Eye (tissue), 1 donor: ENCODE data around the gene LMAN1L.

Source experiments
- DNase-seq: peaks from one replicate; pipeline ENCODE4 v3.0.0-alpha.2; 2015

The LMAN1L gene

DNA sequence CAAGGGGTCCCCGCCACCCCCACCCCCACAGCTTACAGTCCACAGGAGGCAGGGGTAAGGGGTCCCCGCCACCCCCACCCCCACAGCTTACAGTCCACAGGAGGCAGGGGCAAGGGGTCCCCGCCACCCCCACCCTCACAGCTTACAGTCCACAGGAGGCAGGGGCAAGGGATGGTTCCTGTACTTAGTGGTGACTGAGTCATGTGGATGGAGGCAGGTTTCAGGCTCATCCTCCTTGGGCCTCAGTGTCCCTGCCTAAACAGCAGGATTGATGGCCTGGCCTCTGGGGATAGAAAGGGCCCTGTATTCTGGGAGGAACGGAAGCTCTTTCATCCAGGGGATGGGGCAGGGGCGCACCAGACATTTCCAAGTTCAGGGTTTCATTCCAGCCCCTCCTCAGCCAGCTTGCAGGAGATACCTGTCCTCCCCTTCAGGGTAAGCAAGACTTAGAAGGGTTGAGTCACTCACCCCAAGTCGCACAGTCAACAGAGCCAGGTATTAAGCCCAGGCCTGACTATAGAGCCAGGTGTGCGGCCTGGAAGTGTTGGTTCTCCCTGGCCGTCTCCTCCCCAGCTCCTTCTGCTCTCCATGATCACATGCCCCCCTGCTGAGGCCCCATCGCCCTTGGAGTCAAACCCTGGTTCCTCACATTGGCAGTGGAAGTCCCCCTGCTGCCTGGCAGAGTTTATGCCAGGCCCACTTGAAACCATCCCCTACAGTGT is 18.2 kb upstream of the LMAN1L start:
- DNase-seq, result no peak

DNA sequence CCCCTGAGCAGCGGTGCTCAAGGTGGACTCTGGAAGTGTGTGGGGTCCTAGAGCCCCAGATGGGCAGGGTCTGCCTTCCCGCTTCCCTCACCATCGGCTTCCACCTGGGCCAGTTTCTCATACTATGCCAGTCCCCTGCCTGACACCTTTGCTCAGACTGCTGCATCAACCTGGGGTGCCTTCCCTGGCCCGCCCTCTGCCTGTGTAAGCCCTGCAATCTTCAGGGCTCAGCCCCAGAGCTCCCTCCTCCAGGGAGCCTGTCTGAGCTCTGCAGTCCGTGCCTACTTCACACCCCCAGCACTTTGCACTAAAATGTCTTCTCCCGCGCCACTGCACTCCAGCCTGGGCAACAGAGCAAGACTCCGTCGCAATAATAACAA is 17.7 kb upstream of the LMAN1L start:
- DNase-seq, result no peak

GRCh38 chr15:74795966-74796625 is 16.5 kb upstream of the LMAN1L start:
- DNase-seq, result no peak

- DNase-seq, result no peak
Measured at GRCh38 chr15:74798388-74799254, 14.0 kb upstream of the LMAN1L start.

DNA sequence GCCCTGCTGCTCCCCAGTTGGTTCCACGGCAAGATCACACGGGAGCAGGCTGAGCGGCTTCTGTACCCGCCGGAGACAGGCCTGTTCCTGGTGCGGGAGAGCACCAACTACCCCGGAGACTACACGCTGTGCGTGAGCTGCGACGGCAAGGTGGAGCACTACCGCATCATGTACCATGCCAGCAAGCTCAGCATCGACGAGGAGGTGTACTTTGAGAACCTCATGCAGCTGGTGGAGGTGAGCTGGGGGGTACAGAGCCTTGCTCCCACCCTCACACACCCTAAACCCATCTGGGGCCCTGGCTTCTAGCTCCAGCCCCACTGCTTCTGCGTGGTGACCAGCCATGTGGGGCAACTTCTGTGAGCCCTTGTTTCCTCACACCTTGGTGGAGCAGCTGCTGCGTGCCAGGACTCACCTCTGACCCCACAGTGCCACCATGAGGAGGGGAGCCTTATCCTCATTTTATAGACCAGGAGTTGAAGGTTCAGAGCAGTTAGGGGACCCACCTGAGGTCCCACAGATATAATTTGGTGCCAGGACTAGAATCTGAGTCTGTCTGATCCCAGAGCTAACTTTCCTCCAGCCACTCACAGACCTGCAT is 13.3 kb upstream of the LMAN1L start:
- no peak for DNase-seq

- peak; percentile 57 for DNase-seq
Measured at GRCh38 chr15:74799856-74800558, 12.6 kb upstream of the LMAN1L start.

DNA sequence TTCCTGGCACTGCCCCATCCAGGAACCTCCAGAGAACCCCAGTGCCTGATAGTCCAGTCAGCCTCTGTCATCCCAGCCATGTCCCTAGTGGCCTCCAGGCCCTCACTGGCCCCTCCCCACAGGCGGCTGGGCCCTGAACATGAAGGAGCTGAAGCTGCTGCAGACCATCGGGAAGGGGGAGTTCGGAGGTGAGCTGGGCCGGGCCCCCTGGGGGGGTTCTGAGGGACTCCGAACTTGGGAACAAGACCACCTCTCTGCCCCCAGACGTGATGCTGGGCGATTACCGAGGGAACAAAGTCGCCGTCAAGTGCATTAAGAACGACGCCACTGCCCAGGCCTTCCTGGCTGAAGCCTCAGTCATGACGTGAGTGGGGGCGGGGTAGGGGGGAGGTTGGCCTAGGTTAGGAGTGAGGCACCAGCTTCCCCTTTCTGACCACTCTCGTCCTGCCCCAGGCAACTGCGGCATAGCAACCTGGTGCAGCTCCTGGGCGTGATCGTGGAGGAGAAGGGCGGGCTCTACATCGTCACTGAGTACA is 12.0 kb upstream of the LMAN1L start:
- no peak for DNase-seq

GRCh38 chr15:74801311-74801997 is 11.2 kb upstream of the LMAN1L start:
- no peak for DNase-seq

- DNase-seq, result no peak
Measured at GRCh38 chr15:74802290-74802689, 10.3 kb upstream of the LMAN1L start.

DNA sequence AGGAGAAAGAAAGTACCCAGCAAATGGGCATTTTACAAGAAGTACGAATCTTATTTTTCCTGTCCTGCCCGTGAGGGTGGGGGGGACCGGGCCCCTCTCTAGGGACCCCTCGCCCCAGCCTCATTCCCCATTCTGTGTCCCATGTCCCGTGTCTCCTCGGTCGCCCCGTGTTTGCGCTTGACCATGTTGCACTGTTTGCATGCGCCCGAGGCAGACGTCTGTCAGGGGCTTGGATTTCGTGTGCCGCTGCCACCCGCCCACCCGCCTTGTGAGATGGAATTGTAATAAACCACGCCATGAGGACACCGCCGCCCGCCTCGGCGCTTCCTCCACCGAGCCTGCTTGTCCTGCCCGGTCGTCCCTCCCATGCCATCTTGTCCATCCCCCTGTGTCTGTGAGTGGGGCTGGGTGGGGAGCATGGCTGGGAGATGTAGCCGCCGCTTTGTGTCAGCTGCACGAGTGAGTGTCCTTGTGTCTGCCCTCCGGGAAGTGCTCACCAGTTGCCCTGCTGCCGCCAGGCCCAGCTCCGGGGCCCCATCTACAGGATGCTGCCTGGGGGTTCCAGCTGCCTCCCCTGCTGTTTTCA is 9.7 kb upstream of the LMAN1L start:
- DNase-seq, result no peak

- no peak for DNase-seq
Measured at GRCh38 chr15:74804935-74805334, 7.7 kb upstream of the LMAN1L start.

- no peak for DNase-seq
Measured at GRCh38 chr15:74807282-74807681, 5.4 kb upstream of the LMAN1L start.

- no peak for DNase-seq
Measured at GRCh38 chr15:74808078-74808839, 4.4 kb upstream of the LMAN1L start.

GRCh38 chr15:74808840-74809229 is 3.8 kb upstream of the LMAN1L start:
- no peak for DNase-seq

DNA sequence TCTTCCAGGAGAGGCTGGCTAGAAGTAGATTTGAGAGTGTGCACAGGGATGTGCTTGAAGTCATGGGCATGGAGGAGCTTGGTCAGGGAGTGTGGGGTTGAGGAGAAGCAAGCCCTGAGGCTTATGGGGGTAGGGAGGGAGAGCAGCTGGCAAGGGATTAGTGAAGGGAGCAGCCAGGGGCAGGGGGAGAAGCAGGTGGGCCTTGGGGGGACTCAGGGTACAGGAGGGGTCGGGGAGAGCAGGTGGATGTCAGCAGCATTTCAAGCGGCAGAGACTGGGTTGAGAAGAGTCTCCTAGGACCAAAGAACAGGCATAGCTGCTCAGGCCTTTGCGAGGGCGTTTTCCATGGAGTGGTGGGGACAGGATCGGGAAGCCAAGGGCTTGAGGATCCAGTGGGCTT is 3.4 kb upstream of the LMAN1L start:
- DNase-seq, result no peak

- DNase-seq, result no peak
Measured at GRCh38 chr15:74809956-74810355, 2.7 kb upstream of the LMAN1L start.

GRCh38 chr15:74815121-74815934 is 2.7 kb downstream of the LMAN1L start:
- no peak for DNase-seq

- DNase-seq, result no peak
Measured at GRCh38 chr15:74815961-74816360, 3.3 kb downstream of the LMAN1L start.

GRCh38 chr15:74816624-74817369 is 4.2 kb downstream of the LMAN1L start:
- DNase-seq, result no peak
